HG03097 (cell line): ENCODE measurements around the gene CTNNA3.

ENCODE experiments used
- ATAC-seq: cut with Tn5 transposase; IDR thresholded peaks from one replicate; pipeline ENCODE4 v1.9.1; 2021; ENCODE audit not compliant: unreplicated experiment, low FRiP score

Gene CTNNA3

DNA sequence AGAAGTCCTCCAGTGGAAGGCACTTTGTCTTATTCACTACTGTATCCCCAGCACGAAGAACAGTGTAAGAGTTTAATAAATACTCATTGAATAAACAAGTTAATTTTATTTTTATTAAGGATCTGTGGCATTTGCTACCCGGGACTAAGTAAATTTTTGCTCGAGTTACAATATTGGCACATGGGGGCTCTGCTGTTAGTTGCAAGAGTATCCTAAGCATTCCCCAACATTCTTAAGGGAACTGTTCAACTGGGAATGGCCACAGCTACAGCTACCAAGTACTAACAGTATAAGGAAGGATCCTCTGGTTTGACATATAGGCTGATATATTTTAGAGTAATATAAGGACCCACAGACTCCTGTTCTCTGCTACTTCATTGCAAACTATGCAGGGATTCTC, 778.9 kb downstream of the CTNNA3 start:
- no peak for ATAC-seq

DNA sequence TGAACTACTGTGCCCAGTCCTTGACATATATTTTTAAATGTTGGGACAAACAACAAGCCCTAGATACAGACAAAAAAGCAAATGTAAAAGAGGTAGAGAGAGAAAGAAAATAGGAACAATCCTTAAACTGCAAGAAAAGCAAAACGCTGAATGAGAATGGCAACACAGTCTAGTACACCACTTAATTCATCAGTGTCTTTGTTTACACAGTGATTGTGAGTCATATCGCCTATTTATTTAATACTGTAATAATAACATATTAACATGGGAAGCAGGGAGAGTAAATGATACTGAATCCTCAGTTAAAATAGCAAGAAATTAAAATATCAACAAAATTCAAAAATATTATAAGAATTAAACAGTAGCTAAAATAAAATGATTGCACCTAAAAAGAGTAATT, 780.0 kb downstream of the CTNNA3 start:
- no peak for ATAC-seq

GRCh38 chr10:66910671-66911070, 785.3 kb downstream of the CTNNA3 start:
- ATAC-seq = no peak

GRCh38 chr10:66892871-66893270, 803.1 kb downstream of the CTNNA3 start:
- no peak for ATAC-seq

GRCh38 chr10:66888237-66888636, 807.8 kb downstream of the CTNNA3 start:
- no peak for ATAC-seq

DNA sequence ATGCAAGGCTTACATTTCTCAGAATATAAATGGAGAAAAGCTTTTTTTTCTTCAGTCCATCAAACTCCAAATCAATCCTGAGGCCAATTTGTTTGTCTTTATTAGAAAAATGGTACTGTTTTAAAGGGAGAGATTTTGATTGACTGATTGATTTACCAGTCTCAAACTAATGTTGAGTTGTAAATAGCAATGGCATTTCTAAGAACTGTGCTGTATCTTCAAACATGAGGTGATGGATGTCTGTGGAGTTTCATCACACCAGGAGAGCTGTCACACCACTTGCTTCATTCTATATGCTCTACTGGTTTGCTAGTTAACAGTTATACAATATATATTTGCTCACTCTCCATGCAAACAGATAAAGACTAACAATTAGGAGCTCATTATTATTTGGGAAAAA, 809.1 kb downstream of the CTNNA3 start:
- no peak for ATAC-seq

DNA sequence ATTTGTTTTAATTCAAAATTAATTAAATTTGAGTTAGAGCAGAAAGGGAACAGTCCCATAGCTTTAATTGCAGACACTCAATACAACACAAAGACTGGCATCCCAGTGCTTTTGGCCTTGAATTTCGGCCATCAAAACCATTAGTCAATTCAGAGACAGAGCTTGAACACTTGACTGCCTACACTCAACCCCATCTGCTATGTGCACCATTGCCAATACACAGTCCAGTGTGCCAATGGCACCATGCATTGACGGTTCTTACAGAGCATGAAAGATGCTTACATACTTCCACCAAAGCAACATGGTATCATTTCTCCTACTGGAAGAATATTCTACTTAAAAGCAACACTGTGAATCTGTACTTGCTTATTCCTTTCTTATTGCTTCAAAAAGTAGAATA, 813.7 kb downstream of the CTNNA3 start:
- ATAC-seq = no peak

DNA sequence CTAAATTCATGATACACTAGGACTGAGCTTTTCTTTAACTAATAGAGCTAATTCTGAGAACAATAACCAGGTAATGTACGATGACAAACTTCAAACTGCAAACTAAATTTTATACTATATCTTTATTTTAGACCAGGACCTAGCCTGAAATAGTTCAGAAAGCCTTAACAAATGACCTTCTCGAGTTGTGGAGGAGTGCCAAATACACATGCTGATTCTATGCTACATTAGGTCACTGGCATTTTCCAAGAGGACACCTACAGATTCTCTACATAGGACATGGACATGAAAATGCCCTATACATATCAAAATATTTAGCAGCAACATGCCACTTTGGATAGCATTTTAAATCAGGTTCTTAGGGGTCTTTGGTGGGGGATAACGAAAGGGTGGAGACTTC, 814.2 kb downstream of the CTNNA3 start:
- ATAC-seq = no peak

DNA sequence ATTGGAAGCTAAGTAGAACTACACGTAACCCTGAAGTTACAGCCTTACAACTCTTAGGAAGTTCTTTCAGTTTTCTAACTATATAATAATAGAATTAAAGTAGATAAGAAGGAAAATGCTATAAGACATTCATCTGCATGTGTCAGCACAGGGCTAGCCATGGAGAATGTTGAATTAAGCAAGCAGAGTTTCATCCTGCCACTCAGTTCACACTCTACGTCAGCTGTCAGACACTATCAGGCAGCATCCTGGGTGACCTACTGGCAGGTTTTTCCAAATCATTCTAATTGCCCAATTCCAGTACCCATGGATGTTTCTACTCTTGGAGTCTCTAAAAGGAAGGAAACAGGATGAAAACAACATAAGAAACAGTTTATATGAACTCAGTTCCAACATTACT, 815.2 kb downstream of the CTNNA3 start:
- ATAC-seq = no peak

- ATAC-seq = no peak
Measured at GRCh38 chr10:66880292-66880691, 815.7 kb downstream of the CTNNA3 start.

- no peak for ATAC-seq
Measured at GRCh38 chr10:66877361-66877760, 818.6 kb downstream of the CTNNA3 start.

GRCh38 chr10:66869635-66870034, 826.4 kb downstream of the CTNNA3 start:
- no peak for ATAC-seq

- no peak for ATAC-seq
Measured at GRCh38 chr10:66862687-66863258, 833.2 kb downstream of the CTNNA3 start.

DNA sequence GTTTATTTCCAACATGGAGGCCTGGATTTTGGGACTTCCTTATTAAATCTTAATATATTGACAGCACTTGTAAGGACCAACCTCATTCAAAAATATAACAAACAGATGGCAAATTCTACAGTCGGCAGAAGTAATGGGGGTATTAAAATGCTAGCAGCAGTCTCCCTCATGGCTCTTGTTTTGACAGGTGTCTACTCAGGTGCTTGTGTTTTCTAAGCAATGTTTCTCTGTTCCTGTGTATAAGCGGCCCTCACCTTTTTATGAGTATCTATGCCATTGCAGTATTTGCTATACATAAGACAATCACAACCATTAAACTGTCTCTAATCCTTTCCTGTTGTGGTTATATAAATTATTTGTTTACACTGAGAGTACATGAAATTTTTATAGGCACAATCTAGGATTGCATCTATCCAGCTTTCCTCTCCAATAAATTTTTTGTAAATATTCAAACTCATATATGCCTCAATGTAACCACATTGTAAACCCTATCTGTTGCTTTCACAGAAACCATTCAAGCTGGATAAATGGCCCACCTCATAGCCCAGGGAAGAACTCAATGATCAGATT, 835.5 kb downstream of the CTNNA3 start:
- ATAC-seq = no peak

GRCh38 chr10:66852811-66853210, 843.2 kb downstream of the CTNNA3 start:
- ATAC-seq = no peak

- no peak for ATAC-seq
Measured at GRCh38 chr10:66848856-66849255, 847.1 kb downstream of the CTNNA3 start.

- no peak for ATAC-seq
Measured at GRCh38 chr10:66844176-66844942, 851.6 kb downstream of the CTNNA3 start.

- no peak for ATAC-seq
Measured at GRCh38 chr10:66843396-66843795, 852.6 kb downstream of the CTNNA3 start.

GRCh38 chr10:66842867-66843266, 853.1 kb downstream of the CTNNA3 start:
- no peak for ATAC-seq

- no peak for ATAC-seq
Measured at GRCh38 chr10:66842371-66842770, 853.6 kb downstream of the CTNNA3 start.

DNA sequence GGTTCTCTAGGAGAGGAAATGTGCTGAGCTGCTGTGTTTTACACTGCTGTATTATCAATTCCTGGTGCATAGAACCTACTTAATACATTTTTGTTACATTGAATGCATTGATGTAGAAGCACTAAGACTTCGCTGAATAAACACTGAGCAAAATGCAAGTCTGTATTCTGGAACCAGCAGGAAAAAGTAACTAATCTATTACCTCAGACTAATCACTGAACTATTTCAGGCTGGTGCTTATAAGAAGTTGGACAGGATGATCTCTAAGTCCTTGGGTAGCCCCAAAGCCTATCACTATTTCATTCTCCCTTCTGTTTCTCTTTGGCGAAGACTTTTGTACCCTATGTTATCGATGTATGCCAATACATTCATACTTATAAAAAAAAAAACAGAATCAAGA, 857.3 kb downstream of the CTNNA3 start:
- no peak for ATAC-seq

DNA sequence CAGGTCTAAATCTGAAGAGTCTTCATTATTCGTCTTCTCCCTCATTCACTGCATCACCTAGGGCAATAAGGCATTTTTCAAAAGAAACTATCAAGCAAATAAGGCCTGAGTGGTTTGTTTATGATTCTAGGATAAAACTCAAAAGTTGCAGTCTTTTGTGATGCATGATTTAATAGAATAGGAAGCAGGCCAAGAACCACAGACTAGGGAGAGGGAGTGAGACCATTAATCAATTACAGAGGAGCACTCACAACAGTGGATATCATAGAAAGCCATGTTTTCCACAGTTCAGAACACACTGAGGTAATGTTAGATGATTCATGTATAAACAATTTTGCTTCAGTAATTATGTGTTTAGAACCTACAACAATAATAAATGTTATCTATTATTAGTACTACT, 858.0 kb downstream of the CTNNA3 start:
- no peak for ATAC-seq
